ENCODE measurements around the gene ZFP28. TPM values are rescaled to one million over a fixed set of nuclear protein-coding genes. Genes with fewer than 3 reads are reported as not detected.
A peak's percentile ranks its signal among the peaks of the same experiment; 100 is the strongest.

Gene ZFP28
- total RNA-seq, 1 donor from 2014 or later = 20.1 TPM

GRCh38 chr19:56596676-56597075 lies 57.9 kb downstream of the ZFP28 start:
- no peak for DNase-seq (ENCODE audit: low spot score in 2 of 2)
- peak overlapping the region in 1 of 2 donors; percentile 98 for H3K4me3 ChIP-seq
- no peak overlapping the region for H3K27ac ChIP-seq
- no peaks in the 10 kb centered on the region for H3K27me3 ChIP-seq
- no peaks in the 10 kb centered on the region for H3K4me1 ChIP-seq
- H3K36me3 ChIP-seq = peaks cover 5 to 22% of the 10 kb centered on the region in 2 donors
- peaks cover 13 to 40% of the 10 kb centered on the region in 2 donors for H3K9me3 ChIP-seq
- intact Hi-C loops (cut with DNase I) = loop anchor here (5.0 to 10.0 kb wide), 2 partner anchors 192 to 1216 kb away; partner anchors contain the start of genes ZNF552 and ZNF583
- no peak for TF ChIP-seq CTCF (IDR thresholded peaks at IDR 0.05)

- no peak for DNase-seq (ENCODE audit: low spot score in 2 of 2)
- Histone ChIP-seq H3K9me3 (peaks cover 21 to 50% of the 10 kb centered on the region in 2 donors), H3K27ac (no peak overlapping the region), H3K36me3 (peaks cover 13 to 32% of the 10 kb centered on the region in 2 donors), H3K27me3 (no peaks in the 10 kb centered on the region), H3K4me1 (no peaks in the 10 kb centered on the region), H3K4me3 (no peak overlapping the region)
- TF ChIP-seq CTCF (IDR thresholded peaks at IDR 0.05) = no peak
- intact Hi-C loops (cut with DNase I) = loop anchor here (5.0 to 10.0 kb wide), 2 partner anchors 193 to 1215 kb away; partner anchors contain the start of genes ZNF552 and ZNF583
Measured at GRCh38 chr19:56597696-56598095, 58.9 kb downstream of the ZFP28 start.

GRCh38 chr19:56601375-56601774 lies 62.6 kb downstream of the ZFP28 start:
- Histone ChIP-seq H3K4me3 (no peak overlapping the region), H3K27ac (no peak overlapping the region), H3K9me3 (peaks cover 47 to 87% of the 10 kb centered on the region in 2 donors), H3K36me3 (peaks cover 22 to 64% of the 10 kb centered on the region in 2 donors), H3K27me3 (no peaks in the 10 kb centered on the region), H3K4me1 (no peaks in the 10 kb centered on the region)
- no peak for DNase-seq (ENCODE audit: low spot score in 2 of 2)
- intact Hi-C loops (cut with DNase I) = no loop called here
- no peak for TF ChIP-seq CTCF (IDR thresholded peaks at IDR 0.05)

GRCh38 chr19:56603829-56604228 lies 65.1 kb downstream of the ZFP28 start:
- H3K4me1 ChIP-seq = no peaks in the 10 kb centered on the region
- no peak overlapping the region for H3K27ac ChIP-seq
- intact Hi-C loops (cut with DNase I) = no loop called here
- H3K9me3 ChIP-seq = peaks cover 64 to 92% of the 10 kb centered on the region in 2 donors
- no peak for TF ChIP-seq CTCF (IDR thresholded peaks at IDR 0.05)
- no peak overlapping the region for H3K4me3 ChIP-seq
- H3K27me3 ChIP-seq = no peaks in the 10 kb centered on the region
- DNase-seq (ENCODE audit: low spot score in 2 of 2) = no peak
- H3K36me3 ChIP-seq = peaks cover 23 to 77% of the 10 kb centered on the region in 2 donors

Other genes starting within 250 kb of the ZFP28 start
- 13.3 TPM for gene ZSCAN5A, start 224.1 kb upstream of the ZFP28 start, total RNA-seq
- 0.43 TPM for gene ZNF582, start 145.4 kb upstream of the ZFP28 start, total RNA-seq
- gene ZNF583, start 134.6 kb upstream of the ZFP28 start, total RNA-seq = 0.21 TPM
- 2.2 TPM for gene ZNF667, start 61.6 kb upstream of the ZFP28 start, total RNA-seq
- 4.8 TPM for gene ZNF471, start 31.1 kb upstream of the ZFP28 start, total RNA-seq
- 0.21 TPM for gene ZNF470, start 28.5 kb downstream of the ZFP28 start, total RNA-seq
- gene ZNF71, start 56.4 kb downstream of the ZFP28 start, total RNA-seq = 30.5 TPM
- not detected for gene SMIM17, start 104.2 kb downstream of the ZFP28 start, total RNA-seq
- 4.0 TPM for gene ZNF835, start 132.8 kb downstream of the ZFP28 start, total RNA-seq